RCC 7860 (cell line): ENCODE measurements around the gene SPEM1.

Experiments used
- DNase-seq: peaks from one replicate; pipeline ENCODE4 v3.0.0-alpha.2; 2015; ENCODE audit warnings: low spot score
- FAIRE-seq: peaks from 2 replicates; lab custom pipeline; 2012; peaks lifted over from hg19 to GRCh38; lab: Jason Lieb, UNC

Gene SPEM1

GRCh38 chr17:7398612-7399011 lies 21.5 kb upstream of the SPEM1 start:
- FAIRE-seq: no peak

GRCh38 chr17:7403043-7403726 lies 16.9 kb upstream of the SPEM1 start:
- no peak for DNase-seq
- no peak for FAIRE-seq

More at GRCh38 chr17:7398612-7399011, 21.5 kb upstream of the SPEM1 start:
- no peak for DNase-seq

- no peak for DNase-seq
- FAIRE-seq: no peak
Measured at GRCh38 chr17:7403727-7403976, 16.5 kb upstream of the SPEM1 start.

- FAIRE-seq: peak; percentile 90
- DNase-seq: peak; percentile 96
Measured at GRCh38 chr17:7403977-7404736, 16.0 kb upstream of the SPEM1 start, which contains the start of gene TMEM256. TMEM256 (minus strand) TSS chr17:7404097; CDS start chr17:7404084, 13 bp downstream.

GRCh38 chr17:7404737-7405349 lies 15.3 kb upstream of the SPEM1 start:
- no peak for DNase-seq
- no peak for FAIRE-seq

GRCh38 chr17:7405350-7406234 lies 14.5 kb upstream of the SPEM1 start:
- DNase-seq (no peak), FAIRE-seq (no peak)

GRCh38 chr17:7406235-7406825 lies 13.8 kb upstream of the SPEM1 start:
- DNase-seq: no peak
- no peak for FAIRE-seq

GRCh38 chr17:7407082-7407481 lies 13.0 kb upstream of the SPEM1 start:
- FAIRE-seq: no peak

GRCh38 chr17:7407485-7408251 lies 12.5 kb upstream of the SPEM1 start, which contains the start of gene NLGN2:
NLGN2 (plus strand) TSS chr17:7407845; CDS start chr17:7408256, 411 bp downstream.
- DNase-seq: no peak
- no peak for FAIRE-seq

More at GRCh38 chr17:7407082-7407481, 13.0 kb upstream of the SPEM1 start:
- no peak for DNase-seq

GRCh38 chr17:7408252-7408727 lies 11.8 kb upstream of the SPEM1 start:
- FAIRE-seq (no peak), DNase-seq (no peak)

- no peak for DNase-seq
Measured at GRCh38 chr17:7408863-7409262, 11.3 kb upstream of the SPEM1 start.

GRCh38 chr17:7409716-7410115 lies 10.4 kb upstream of the SPEM1 start:
- DNase-seq (no peak), FAIRE-seq (no peak)

More at GRCh38 chr17:7408863-7409262, 11.3 kb upstream of the SPEM1 start:
- FAIRE-seq: no peak

- DNase-seq (no peak), FAIRE-seq (no peak)
Measured at GRCh38 chr17:7410634-7411426, 9.3 kb upstream of the SPEM1 start.

GRCh38 chr17:7411427-7411750 lies 8.7 kb upstream of the SPEM1 start:
- no peak for FAIRE-seq
- DNase-seq: no peak

- FAIRE-seq: no peak
- no peak for DNase-seq
Measured at GRCh38 chr17:7413346-7413985, 6.7 kb upstream of the SPEM1 start.

GRCh38 chr17:7414837-7415236 lies 5.3 kb upstream of the SPEM1 start:
- DNase-seq (no peak), FAIRE-seq (no peak)

- no peak for FAIRE-seq
- DNase-seq: no peak
Measured at GRCh38 chr17:7415784-7416183, 4.3 kb upstream of the SPEM1 start.

- FAIRE-seq (no peak), DNase-seq (no peak)
Measured at GRCh38 chr17:7416323-7416722, 3.8 kb upstream of the SPEM1 start.
